ENCODE data around the gene PMFBP1. TPM values are rescaled to one million over a fixed set of nuclear protein-coding genes. Genes with fewer than 3 reads are reported as not detected.

PMFBP1 gene
- polyA plus RNA-seq: 4.7 TPM
- long read RNA-seq, donor 1: 0 reads
- long read RNA-seq, donor 2: 0 reads
- long read RNA-seq, donor 3: 0 reads
- long read RNA-seq, donor 4: 0 reads
- long read RNA-seq, donor 5: 0 reads
- long read RNA-seq, donor 6: 0 reads
- long read RNA-seq, donor 7: 0 reads
- long read RNA-seq, donor 8: 0 reads
- long read RNA-seq, donor 9: 0 reads
- long read RNA-seq, donor 10, partial matches to known transcripts: 19 of 19 reads
- long read RNA-seq, donor 10, other reads (novel, unspliced or antisense): 0 of 19 reads
- long read RNA-seq, donor 11: 0 reads

GRCh38 chr16:72172105-72173034 is at the start of gene PMFBP1:
Gene PMFBP1 (minus strand): TSS chr16:72172155. CDS start chr16:72171208, 947 bp downstream.
- Histone ChIP-seq H3K4me1 (ENCODE audit: control insufficient read depth, insufficient read depth, low read length) (no peaks in the 10 kb centered on the region), H3K4me3 (ENCODE audit: low read length) (no peak within 1 kb of the TSS), H3K9me3 (ENCODE audit: control insufficient read depth, low read depth, low read length) (no peaks in the 10 kb centered on the region), H3K27me3 (ENCODE audit: control insufficient read depth, insufficient read depth, low read length) (no peaks in the 10 kb centered on the region), H3K27ac (ENCODE audit: low read length) (no peak within 1 kb of the TSS), H3K36me3 (ENCODE audit: control insufficient read depth, insufficient read depth, low read length) (no peaks in the 10 kb centered on the region)
- peak; percentile 61 to 79 for DNase-seq
- no CpG with 5 or more reads among the region's 11 CpGs for WGBS (ENCODE audit: insufficient coverage, low lambda C conversion rate)

- WGBS (ENCODE audit: insufficient coverage, low lambda C conversion rate): 20% methylated on average over 1 of the region's 5 CpGs
- Histone ChIP-seq H3K4me3 (ENCODE audit: low read length) (no peak overlapping the region), H3K9me3 (ENCODE audit: control insufficient read depth, low read depth, low read length) (no peaks in the 10 kb centered on the region), H3K27me3 (ENCODE audit: control insufficient read depth, insufficient read depth, low read length) (no peaks in the 10 kb centered on the region), H3K4me1 (ENCODE audit: control insufficient read depth, insufficient read depth, low read length) (peaks cover 15% of the 10 kb centered on the region), H3K36me3 (ENCODE audit: control insufficient read depth, insufficient read depth, low read length) (no peaks in the 10 kb centered on the region), H3K27ac (ENCODE audit: low read length) (no peak overlapping the region)
- DNase-seq: no peak
These were observed 49.7 kb upstream of the PMFBP1 start for GRCh38 chr16:72221630-72222024.

- no peak for DNase-seq
- Histone ChIP-seq H3K27me3 (ENCODE audit: control insufficient read depth, insufficient read depth, low read length) (no peaks in the 10 kb centered on the region), H3K4me3 (ENCODE audit: low read length) (no peak overlapping the region), H3K36me3 (ENCODE audit: control insufficient read depth, insufficient read depth, low read length) (no peaks in the 10 kb centered on the region), H3K4me1 (ENCODE audit: control insufficient read depth, insufficient read depth, low read length) (peaks cover 16% of the 10 kb centered on the region), H3K27ac (ENCODE audit: low read length) (no peak overlapping the region), H3K9me3 (ENCODE audit: control insufficient read depth, low read depth, low read length) (no peaks in the 10 kb centered on the region)
- 30% methylated on average over 7 of the region's 10 CpGs for WGBS (ENCODE audit: insufficient coverage, low lambda C conversion rate)
These were observed 49.1 kb upstream of the PMFBP1 start for GRCh38 chr16:72220875-72221629.

GRCh38 chr16:72219282-72219681 is 47.3 kb upstream of the PMFBP1 start:
- no peak for DNase-seq
- no peak overlapping the region for H3K4me3 ChIP-seq (ENCODE audit: low read length)
- H3K9me3 ChIP-seq (ENCODE audit: control insufficient read depth, low read depth, low read length): peaks cover 2% of the 10 kb centered on the region
- peaks cover 13% of the 10 kb centered on the region for H3K4me1 ChIP-seq (ENCODE audit: control insufficient read depth, insufficient read depth, low read length)
- 100% methylated on average over 1 of the region's 8 CpGs for WGBS (ENCODE audit: insufficient coverage, low lambda C conversion rate)
- H3K27me3 ChIP-seq (ENCODE audit: control insufficient read depth, insufficient read depth, low read length): no peaks in the 10 kb centered on the region
- no peaks in the 10 kb centered on the region for H3K36me3 ChIP-seq (ENCODE audit: control insufficient read depth, insufficient read depth, low read length)
- H3K27ac ChIP-seq (ENCODE audit: low read length): no peak overlapping the region

- peaks cover 4% of the 10 kb centered on the region for H3K4me1 ChIP-seq (ENCODE audit: control insufficient read depth, insufficient read depth, low read length)
- peak overlapping the region; percentile 95 for H3K27ac ChIP-seq (ENCODE audit: low read length)
- H3K9me3 ChIP-seq (ENCODE audit: control insufficient read depth, low read depth, low read length): peaks cover 2% of the 10 kb centered on the region
- no peaks in the 10 kb centered on the region for H3K27me3 ChIP-seq (ENCODE audit: control insufficient read depth, insufficient read depth, low read length)
- WGBS (ENCODE audit: insufficient coverage, low lambda C conversion rate): 70% methylated on average over 2 of the region's 6 CpGs
- DNase-seq: peak; percentile 91 to 94
- H3K4me3 ChIP-seq (ENCODE audit: low read length): no peak overlapping the region
- no peaks in the 10 kb centered on the region for H3K36me3 ChIP-seq (ENCODE audit: control insufficient read depth, insufficient read depth, low read length)
These were observed 44.8 kb upstream of the PMFBP1 start for GRCh38 chr16:72216767-72217166.

- H3K4me1 ChIP-seq (ENCODE audit: control insufficient read depth, insufficient read depth, low read length): peaks cover 4% of the 10 kb centered on the region
- peaks cover 2% of the 10 kb centered on the region for H3K9me3 ChIP-seq (ENCODE audit: control insufficient read depth, low read depth, low read length)
- no peaks in the 10 kb centered on the region for H3K36me3 ChIP-seq (ENCODE audit: control insufficient read depth, insufficient read depth, low read length)
- no peak overlapping the region for H3K4me3 ChIP-seq (ENCODE audit: low read length)
- no peaks in the 10 kb centered on the region for H3K27me3 ChIP-seq (ENCODE audit: control insufficient read depth, insufficient read depth, low read length)
- no peak for DNase-seq
- H3K27ac ChIP-seq (ENCODE audit: low read length): no peak overlapping the region
These were observed 42.9 kb upstream of the PMFBP1 start for GRCh38 chr16:72214821-72215220.

- no peaks in the 10 kb centered on the region for H3K27me3 ChIP-seq (ENCODE audit: control insufficient read depth, insufficient read depth, low read length)
These were observed 39.2 kb upstream of the PMFBP1 start for GRCh38 chr16:72211110-72211509.

GRCh38 chr16:72210555-72210954 is 38.6 kb upstream of the PMFBP1 start:
- Histone ChIP-seq H3K27me3 (ENCODE audit: control insufficient read depth, insufficient read depth, low read length) (no peaks in the 10 kb centered on the region), H3K36me3 (ENCODE audit: control insufficient read depth, insufficient read depth, low read length) (no peaks in the 10 kb centered on the region), H3K9me3 (ENCODE audit: control insufficient read depth, low read depth, low read length) (peaks cover 2% of the 10 kb centered on the region), H3K4me1 (ENCODE audit: control insufficient read depth, insufficient read depth, low read length) (no peaks in the 10 kb centered on the region), H3K27ac (ENCODE audit: low read length) (no peak overlapping the region), H3K4me3 (ENCODE audit: low read length) (no peak overlapping the region)
- DNase-seq: no peak
- WGBS (ENCODE audit: insufficient coverage, low lambda C conversion rate): no CpG with 5 or more reads among the region's 3 CpGs

More at GRCh38 chr16:72211110-72211509, 39.2 kb upstream of the PMFBP1 start:
- peaks cover 2% of the 10 kb centered on the region for H3K9me3 ChIP-seq (ENCODE audit: control insufficient read depth, low read depth, low read length)
- peaks cover 3% of the 10 kb centered on the region for H3K4me1 ChIP-seq (ENCODE audit: control insufficient read depth, insufficient read depth, low read length)
- H3K36me3 ChIP-seq (ENCODE audit: control insufficient read depth, insufficient read depth, low read length): no peaks in the 10 kb centered on the region
- H3K4me3 ChIP-seq (ENCODE audit: low read length): no peak overlapping the region
- DNase-seq: no peak
- H3K27ac ChIP-seq (ENCODE audit: low read length): no peak overlapping the region

- no peaks in the 10 kb centered on the region for H3K36me3 ChIP-seq (ENCODE audit: control insufficient read depth, insufficient read depth, low read length)
- no peak overlapping the region for H3K27ac ChIP-seq (ENCODE audit: low read length)
- H3K27me3 ChIP-seq (ENCODE audit: control insufficient read depth, insufficient read depth, low read length): no peaks in the 10 kb centered on the region
- H3K4me1 ChIP-seq (ENCODE audit: control insufficient read depth, insufficient read depth, low read length): no peaks in the 10 kb centered on the region
- WGBS (ENCODE audit: insufficient coverage, low lambda C conversion rate): no CpG with 5 or more reads among the region's 3 CpGs
- peaks cover 2% of the 10 kb centered on the region for H3K9me3 ChIP-seq (ENCODE audit: control insufficient read depth, low read depth, low read length)
- no peak for DNase-seq
- no peak overlapping the region for H3K4me3 ChIP-seq (ENCODE audit: low read length)
These were observed 38.1 kb upstream of the PMFBP1 start for GRCh38 chr16:72210072-72210471.

- no peaks in the 10 kb centered on the region for H3K36me3 ChIP-seq (ENCODE audit: control insufficient read depth, insufficient read depth, low read length)
- WGBS (ENCODE audit: insufficient coverage, low lambda C conversion rate): no CpG with 5 or more reads among the region's 3 CpGs
- no peak overlapping the region for H3K27ac ChIP-seq (ENCODE audit: low read length)
- peaks cover 19% of the 10 kb centered on the region for H3K4me1 ChIP-seq (ENCODE audit: control insufficient read depth, insufficient read depth, low read length)
- DNase-seq: no peak
- no peaks in the 10 kb centered on the region for H3K9me3 ChIP-seq (ENCODE audit: control insufficient read depth, low read depth, low read length)
- no peak overlapping the region for H3K4me3 ChIP-seq (ENCODE audit: low read length)
- no peaks in the 10 kb centered on the region for H3K27me3 ChIP-seq (ENCODE audit: control insufficient read depth, insufficient read depth, low read length)
These were observed 34.3 kb upstream of the PMFBP1 start for GRCh38 chr16:72206299-72206698.
